ENCODE measurements around the gene ATP5MC2.

- TF ChIP-seq EZH2 (IDR thresholded peaks at IDR 0.05; ENCODE audit: borderline replicate concordance, insufficient read depth, low read length, poor library complexity, severe bottlenecking): no peak
- TF ChIP-seq CTCF (IDR thresholded peaks at IDR 0.05; ENCODE audit: poor library complexity, severe bottlenecking): no peak
- TF ChIP-seq RAD21 (conservative IDR thresholded peaks at IDR 0.05): no peak
- no peak for TF ChIP-seq TAF1 (IDR thresholded peaks at IDR 0.05; ENCODE audit: low read depth)
- no peak for TF ChIP-seq POLR2AphosphoS5 (IDR thresholded peaks at IDR 0.05)
- TF ChIP-seq SMC3 (conservative IDR thresholded peaks at IDR 0.05; ENCODE audit: poor library complexity): no peak
- TF ChIP-seq REST (IDR thresholded peaks at IDR 0.05; ENCODE audit: borderline replicate concordance): no peak
- no peak for TF ChIP-seq EP300 (conservative IDR thresholded peaks at IDR 0.05; ENCODE audit: poor library complexity, severe bottlenecking)
Measured at GRCh38 chr12:53616950-53617349, 58.9 kb downstream of the ATP5MC2 start.

Measured in neural cell (in vitro differentiated cells).